Lower leg skin (tissue), 3 donors: ENCODE results near the gene DISP3.

Experiments used
- POLR2A ChIP-seq, 2 donors: fragments of 450-650 bp; IDR thresholded peaks; one replicate each; pipeline ENCODE4 v1.6.1; 2016 to 2017; ENCODE audit warnings: antibody characterized with exemption in 2 of 2, mild to moderate bottlenecking in 1 of 2, moderate library complexity in 1 of 2
- TF ChIP-seq, protein P1 (sequence below), 3 donors: fragments of 450-650 bp; IDR thresholded peaks; one replicate each; pipeline ENCODE4 v1.5.1; 2016; ENCODE audit warnings: antibody characterized with exemption in 3 of 3, mild to moderate bottlenecking in 3 of 3, moderate library complexity in 2 of 3

DNA sequence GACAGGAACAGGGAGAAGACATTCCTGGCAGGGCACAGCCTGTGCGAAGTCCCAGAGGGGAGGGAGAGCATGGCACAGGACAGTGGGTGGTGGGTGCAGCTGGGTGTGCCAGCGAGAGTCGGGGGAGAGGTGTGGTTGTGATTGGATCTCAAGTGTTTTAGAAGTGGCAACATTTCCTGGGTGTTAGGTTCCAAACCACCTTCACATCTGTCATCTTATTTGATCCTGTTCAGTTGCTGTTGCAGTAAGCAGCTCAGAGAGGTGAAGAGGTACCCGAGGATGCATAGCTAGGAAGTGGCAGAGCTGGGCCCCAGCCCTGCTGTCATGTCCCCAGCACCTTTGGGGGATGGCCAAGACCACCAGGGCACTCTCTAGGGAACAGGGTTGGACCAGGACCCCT lies 22.0 kb upstream of the DISP3 start:
- TF ChIP-seq, protein P1, sequence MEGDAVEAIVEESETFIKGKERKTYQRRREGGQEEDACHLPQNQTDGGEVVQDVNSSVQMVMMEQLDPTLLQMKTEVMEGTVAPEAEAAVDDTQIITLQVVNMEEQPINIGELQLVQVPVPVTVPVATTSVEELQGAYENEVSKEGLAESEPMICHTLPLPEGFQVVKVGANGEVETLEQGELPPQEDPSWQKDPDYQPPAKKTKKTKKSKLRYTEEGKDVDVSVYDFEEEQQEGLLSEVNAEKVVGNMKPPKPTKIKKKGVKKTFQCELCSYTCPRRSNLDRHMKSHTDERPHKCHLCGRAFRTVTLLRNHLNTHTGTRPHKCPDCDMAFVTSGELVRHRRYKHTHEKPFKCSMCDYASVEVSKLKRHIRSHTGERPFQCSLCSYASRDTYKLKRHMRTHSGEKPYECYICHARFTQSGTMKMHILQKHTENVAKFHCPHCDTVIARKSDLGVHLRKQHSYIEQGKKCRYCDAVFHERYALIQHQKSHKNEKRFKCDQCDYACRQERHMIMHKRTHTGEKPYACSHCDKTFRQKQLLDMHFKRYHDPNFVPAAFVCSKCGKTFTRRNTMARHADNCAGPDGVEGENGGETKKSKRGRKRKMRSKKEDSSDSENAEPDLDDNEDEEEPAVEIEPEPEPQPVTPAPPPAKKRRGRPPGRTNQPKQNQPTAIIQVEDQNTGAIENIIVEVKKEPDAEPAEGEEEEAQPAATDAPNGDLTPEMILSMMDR (IDR thresholded peaks at IDR 0.05), result no peak
- no peak for TF ChIP-seq POLR2A (IDR thresholded peaks at IDR 0.05)
